Effector CD8-positive, alpha-beta T cell (primary cell): ENCODE data around the gene LGR6.
"Not testable (repeated sequence)": the region's sequence is repeated elsewhere in the genome, so short reads cannot be mapped to it uniquely, and the experiment has no call there.

Source experiments
- DNase-seq: peaks from one replicate; lab custom pipeline; 2025; lab: John Stamatoyannopoulos, UW

LGR6 gene

GRCh38 chr1:202329891-202330290, 136.3 kb downstream of the LGR6 start:
- DNase-seq: no peak

GRCh38 chr1:202333861-202334260, 140.3 kb downstream of the LGR6 start:
- no peak for DNase-seq

- no peak for DNase-seq
Observed at GRCh38 chr1:202343652-202344349, 150.2 kb downstream of the LGR6 start.

DNA sequence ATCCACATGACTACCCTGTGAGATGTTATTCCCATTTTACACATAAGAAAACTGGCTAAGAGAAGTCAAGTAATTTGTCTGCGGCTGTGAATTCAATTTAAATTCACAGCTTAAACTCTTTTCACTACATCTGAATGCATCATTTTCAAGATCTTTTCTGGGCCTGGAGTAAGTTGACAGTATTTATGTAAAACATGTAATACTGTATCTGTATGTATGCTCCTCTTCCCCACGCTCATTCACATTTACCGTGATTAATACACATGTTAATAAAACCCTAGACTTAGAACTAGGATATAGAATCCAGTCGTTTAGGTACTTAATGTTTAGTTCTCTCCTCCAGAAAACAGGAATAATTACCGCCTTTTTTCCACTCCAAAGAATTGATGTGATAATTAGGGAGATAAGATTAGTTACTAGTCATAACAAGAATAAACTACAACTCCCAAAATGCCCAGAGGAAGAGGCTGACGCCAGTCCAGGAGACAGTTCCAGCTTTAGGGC, 154.5 kb downstream of the LGR6 start:
- no peak for DNase-seq

DNA sequence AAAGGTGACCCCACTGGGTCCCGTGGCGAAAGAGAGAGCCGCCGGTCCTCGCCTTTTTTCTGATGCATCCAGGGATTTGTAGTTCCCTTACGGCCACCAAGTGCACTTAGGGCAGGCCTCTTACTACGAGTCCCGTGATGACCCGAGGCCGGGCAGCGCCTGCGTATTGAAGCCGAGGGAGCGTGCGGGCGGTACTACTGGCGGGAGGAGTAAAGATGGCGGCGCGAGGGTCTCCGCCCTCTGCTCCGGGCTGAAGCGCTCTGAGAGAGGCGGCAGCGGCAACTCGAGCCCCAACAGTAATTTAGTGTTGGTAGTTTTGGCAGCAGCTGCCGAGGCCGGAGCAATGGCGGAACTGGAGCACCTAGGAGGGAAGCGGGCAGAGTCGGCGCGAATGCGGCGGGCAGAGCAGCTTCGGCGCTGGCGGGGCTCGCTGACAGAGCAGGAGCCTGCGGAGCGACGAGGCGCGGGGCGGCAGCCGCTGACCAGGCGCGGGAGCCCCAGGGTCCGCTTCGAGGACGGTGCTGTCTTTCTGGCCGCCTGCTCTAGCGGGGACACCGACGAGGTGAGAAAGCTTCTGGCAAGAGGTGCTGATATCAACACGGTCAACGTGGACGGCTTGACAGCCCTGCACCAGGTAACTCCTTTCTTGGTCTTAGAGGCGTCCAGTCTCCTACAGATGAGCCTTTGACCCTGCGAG, 155.1 kb downstream of the LGR6 start, which contains the start of gene PPP1R12B:
PPP1R12B (plus strand) TSS at position 191 of the 697 bp plus-strand sequence; CDS start at position 344, 153 bp downstream.
- peak; percentile 92 for DNase-seq

- DNase-seq: no peak
Observed at GRCh38 chr1:202349206-202349928, 155.8 kb downstream of the LGR6 start.

GRCh38 chr1:202351725-202352124, 158.1 kb downstream of the LGR6 start:
- no peak for DNase-seq

GRCh38 chr1:202352583-202353197, 159.1 kb downstream of the LGR6 start:
- not testable (repeated sequence) for DNase-seq

DNA sequence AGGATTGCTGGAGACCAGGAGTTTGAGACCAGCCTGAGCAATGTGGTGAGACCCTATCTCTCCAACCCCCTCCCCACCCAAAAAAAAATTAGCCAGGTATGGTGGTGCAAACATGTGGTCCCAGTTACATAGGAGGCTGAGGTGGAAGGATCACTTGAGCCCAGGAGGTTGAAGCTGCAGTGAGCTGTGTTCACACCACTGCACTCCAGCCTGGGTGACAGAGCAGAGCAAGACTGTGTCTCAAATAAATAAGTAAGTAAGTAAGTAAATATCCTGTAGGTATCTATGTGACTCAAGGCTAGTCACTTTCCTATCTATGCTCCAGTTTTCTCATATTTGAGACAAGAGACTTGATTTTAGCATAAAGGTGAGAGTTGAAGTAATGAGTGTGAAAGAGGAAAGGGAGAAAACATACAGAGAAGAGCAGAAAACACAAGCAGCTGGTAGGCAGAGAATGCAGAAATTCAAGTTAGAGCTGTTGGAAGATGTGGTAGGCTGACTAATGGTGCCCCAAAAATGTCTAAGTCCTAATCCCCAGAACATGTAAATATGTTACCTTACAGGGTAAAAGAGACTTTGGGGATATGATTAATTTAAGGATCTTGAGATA, 162.4 kb downstream of the LGR6 start:
- DNase-seq: no peak

DNA sequence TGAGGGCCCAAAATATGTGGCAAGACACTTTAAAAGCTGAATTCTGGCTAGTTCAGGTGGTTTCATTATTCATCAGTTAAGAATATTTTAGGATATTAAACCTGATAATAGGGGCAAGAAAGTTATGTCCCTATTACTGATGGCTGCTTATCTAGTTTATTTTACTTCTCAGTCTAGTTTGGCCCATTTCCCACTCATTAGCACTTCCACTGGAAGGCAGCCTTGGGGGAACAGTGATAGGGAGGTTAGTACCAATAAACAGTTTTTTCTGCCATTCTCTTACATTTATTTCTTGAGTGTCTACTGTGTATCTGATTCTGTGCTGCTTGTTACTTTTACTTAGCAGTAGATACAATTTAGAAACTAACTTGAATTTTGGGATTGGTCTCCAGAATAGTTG, 163.9 kb downstream of the LGR6 start:
- DNase-seq: no peak

- DNase-seq: no peak
Observed at GRCh38 chr1:202361224-202361623, 167.6 kb downstream of the LGR6 start.

DNA sequence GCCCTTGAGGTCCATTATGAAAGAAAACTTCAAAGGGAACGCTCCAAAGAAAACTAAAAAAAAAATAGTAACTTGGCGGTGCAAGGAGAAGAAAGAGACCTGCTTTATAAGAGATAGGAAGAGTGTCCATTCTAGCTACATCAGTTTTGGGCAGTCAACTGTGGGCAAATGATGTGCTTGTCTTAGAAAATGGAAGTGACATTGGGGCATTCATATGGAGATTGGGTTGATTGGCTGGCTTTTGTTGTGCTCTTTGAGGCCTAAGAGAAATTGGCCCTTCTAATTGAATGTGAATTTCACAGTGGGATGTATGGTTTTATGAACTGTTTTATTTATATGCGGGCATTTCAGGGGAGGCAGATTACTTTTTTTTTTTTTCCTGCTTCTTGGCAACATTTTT, 168.1 kb downstream of the LGR6 start:
- DNase-seq: no peak

DNA sequence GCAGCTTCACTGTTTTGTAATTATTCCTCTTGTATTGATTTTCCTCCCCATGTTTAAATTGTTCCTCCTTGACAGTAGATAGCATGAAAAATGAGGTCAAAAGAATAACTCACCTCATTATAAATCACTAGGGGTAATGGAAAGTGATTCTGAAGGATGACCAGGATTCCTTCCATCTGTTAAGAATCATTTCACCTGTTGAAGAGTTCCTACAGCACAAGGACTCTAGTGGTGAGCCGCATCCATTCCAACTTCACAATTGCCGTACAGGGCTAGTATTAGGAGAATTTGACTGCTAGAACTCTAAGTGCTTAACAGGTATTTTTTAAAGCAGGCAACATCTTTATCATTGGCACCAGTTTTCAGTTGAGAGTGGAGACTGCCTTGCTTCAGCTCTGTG, 168.6 kb downstream of the LGR6 start:
- no peak for DNase-seq

DNA sequence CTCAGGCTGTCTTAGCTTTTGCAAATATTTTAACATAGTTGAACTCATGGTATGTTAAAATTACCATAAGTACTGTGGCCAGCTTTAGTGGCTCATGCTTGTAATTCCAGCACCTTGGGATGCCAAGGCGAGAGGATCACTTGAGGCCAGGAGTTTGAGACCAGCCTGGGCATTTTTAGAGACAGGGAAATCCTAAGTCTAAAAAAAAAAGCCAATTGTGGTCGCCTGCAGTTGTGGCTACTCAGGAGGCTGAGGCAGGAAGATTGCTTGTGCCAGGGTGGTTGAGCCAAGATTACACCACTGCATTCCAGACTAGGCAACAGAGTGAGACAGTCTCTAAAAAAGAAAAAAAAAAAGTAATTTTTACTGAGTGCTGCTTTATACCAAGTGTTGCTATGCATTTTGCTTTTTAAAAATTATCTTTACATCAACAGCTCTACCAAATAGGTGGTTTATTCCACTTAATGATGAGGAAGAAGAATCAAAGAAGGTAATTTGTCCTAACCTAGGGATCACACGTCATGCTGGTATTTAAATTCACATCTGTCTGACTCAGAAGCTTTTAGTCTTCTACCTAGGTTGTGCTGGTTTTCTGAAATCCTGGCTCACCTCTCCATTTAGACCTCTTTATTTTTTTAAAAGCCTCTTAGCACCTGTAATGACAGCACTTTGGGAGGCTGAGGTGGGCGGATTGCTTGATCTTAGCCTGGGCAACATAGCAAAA, 171.7 kb downstream of the LGR6 start:
- no peak for DNase-seq

DNA sequence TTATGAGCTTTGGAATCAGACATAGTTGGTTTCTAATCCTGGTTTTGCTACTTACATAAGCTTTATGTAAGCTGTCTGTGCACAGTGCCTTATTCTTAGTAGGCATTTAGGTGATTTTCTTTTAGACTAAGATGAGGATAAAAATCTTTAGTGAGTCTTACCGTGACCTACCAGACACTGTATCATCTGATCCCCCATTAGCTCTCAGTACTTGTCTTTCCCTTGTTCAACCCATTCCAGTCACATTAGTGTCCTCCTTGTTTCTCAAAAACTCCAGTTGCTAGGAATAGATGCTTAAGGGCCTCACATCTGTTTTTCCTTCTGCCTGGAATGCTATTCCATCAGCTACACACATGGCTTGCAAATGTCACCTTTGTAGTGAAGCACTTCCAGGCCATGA, 173.7 kb downstream of the LGR6 start:
- no peak for DNase-seq
